SHP77 treated with DMSO at 0.1 percent for 48 hours (cell line): Measurements from ENCODE around the gene CALCA.

Source experiments
- DNase-seq: peaks from one replicate; lab custom pipeline; 2025; lab: John Stamatoyannopoulos, UW

Gene CALCA

DNA sequence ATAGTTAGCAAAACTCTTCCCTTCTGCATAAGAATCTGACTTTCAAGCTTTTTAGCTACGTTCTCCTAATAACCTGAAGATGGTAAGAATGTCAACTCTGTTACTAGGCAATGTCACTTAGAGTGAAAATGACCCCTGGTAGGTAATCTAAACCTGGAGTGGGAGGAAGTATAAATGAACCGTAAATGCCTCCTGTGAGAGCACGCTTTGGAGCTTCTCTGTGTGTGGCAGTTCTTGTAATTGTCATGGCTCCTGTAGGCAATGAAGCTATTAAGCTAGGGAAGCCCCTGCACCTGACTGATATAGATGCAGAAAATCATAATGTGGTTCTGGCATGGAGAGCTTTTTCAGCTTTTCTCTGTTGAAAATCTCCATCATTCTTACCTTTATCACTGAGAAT lies 29.4 kb downstream of the CALCA start:
- no peak for DNase-seq

DNA sequence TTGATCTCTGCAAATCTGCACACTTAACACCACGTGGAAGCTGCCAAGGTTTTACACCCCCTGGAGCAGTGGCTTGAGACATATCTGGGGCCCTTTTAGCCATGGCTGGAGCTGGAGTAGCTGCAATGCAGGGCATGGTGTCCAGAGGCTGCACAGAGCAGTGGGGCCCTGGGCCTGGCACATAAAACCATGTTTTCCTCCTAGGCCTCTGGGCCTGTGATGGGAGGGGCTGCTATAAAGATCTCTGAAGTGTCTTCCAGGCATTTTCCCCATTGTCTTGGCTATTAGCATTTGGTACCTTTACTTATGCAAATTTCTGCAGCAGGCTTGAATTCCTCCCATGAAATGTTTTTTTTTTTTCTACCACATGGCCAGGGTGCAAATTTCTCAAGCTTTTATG lies 33.2 kb downstream of the CALCA start:
- no peak for DNase-seq

- no peak for DNase-seq
Measured at GRCh38 chr11:14934641-14935351, 37.4 kb downstream of the CALCA start.

DNA sequence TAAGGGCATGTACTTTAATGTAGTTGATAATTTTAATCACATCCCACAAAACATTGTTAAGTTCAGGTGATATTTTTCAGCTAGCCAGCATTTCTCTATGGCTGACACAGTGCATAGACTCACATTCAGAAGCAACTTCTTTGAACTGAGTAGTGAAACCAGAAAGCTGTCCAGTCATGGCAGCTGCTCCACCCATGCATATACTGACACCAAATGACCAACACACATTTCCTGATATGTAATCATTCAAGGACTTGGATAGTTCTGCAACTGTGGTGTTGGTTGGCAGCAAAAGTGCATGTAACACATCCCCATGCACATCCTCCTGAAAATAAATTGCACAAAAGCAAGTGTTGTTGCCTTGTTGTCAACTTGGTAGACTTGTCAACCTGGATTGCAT lies 39.7 kb downstream of the CALCA start:
- no peak for DNase-seq

DNA sequence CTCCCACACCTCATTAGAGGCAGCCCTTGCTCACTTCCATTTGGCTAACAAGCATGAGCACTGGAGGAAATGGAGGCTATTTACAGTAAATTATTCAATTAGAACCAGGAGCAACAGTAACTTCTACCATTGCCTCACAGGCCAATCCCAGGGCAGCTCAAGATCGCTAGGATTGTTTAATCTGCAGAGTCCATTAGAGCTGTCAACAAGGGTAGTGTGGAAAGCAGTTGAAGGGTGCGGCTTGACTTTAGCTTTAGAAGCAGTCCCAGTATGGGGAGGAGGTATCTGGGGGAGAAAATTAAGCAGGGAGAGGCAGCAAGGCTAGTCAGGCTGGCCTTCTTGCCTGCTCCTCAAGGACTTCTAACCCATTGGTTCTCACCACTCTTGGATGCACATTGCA lies 41.8 kb downstream of the CALCA start:
- no peak for DNase-seq

DNA sequence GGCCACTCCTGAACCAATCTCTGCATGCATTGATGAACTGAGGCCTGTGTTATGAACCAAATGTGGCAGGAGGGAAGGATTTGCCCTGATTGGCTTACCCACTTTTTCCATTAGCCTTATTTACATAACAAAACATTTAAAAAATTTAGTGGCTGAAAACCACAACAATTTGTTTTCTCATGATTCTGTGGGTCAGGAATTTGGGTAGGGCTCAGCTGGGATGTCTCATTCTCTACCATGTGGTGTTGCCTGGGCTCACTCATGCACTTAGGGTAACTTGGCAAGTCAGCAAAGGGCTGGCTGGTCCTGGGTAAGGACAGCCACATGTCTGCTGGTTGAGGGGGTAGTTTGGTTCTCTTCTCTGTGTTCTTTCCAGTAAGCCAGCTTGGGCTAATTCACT lies 45.0 kb downstream of the CALCA start:
- no peak for DNase-seq

- no peak for DNase-seq
Measured at GRCh38 chr11:14924318-14924717, 47.8 kb downstream of the CALCA start.
